SU-DHL-6 (cell line): ENCODE data around the gene KCTD11.
A peak's percentile ranks its signal among the peaks of the same experiment; 100 is the strongest.

Source experiments
- H2AFZ ChIP-seq: fragments of 200-600 bp; sonication (generic); 2 replicates; pipeline ENCODE4 v1.6.1; 2014; ENCODE audit warnings: low read depth, mild to moderate bottlenecking, moderate library complexity, mixed read lengths, antibody characterized with exemption, low read length; ENCODE audit not compliant: severe bottlenecking
- H3F3A ChIP-seq: fragments of 200-600 bp; shearing (Covaris generic); 2 replicates; pipeline ENCODE4 v1.6.0; 2016; ENCODE audit warnings: antibody characterized with exemption, mild to moderate bottlenecking; ENCODE audit not compliant: insufficient read depth
- H3K27ac ChIP-seq: fragments of 200-600 bp; sonication (generic); 2 replicates; pipeline ENCODE4 v1.5.1; 2016; ENCODE audit warnings: low read depth, mild to moderate bottlenecking, low read length, moderate library complexity, mixed read lengths
- H3K27me3 ChIP-seq: fragments of 200-600 bp; sonication (generic), shearing (Covaris generic); 2 replicates; pipeline ENCODE4 v1.6.0; 2014; ENCODE audit warnings: mild to moderate bottlenecking, low read length
- H3K36me3 ChIP-seq: fragments of 200-600 bp; sonication (generic); 2 replicates; pipeline ENCODE4 v1.6.1; 2014; ENCODE audit warnings: mild to moderate bottlenecking, low read length, mixed read lengths
- H3K4me2 ChIP-seq: fragments of 300-600, 200-600 bp; shearing (Covaris generic), sonication (generic); 2 replicates; pipeline ENCODE4 v1.6.0; 2014; ENCODE audit warnings: low read length, low read depth, mild to moderate bottlenecking; ENCODE audit not compliant: poor library complexity, severe bottlenecking
- H3K4me3 ChIP-seq: fragments of 200-600 bp; sonication (generic); 2 replicates; pipeline ENCODE4 v1.5.1; 2014; ENCODE audit warnings: antibody characterized with exemption, low read length, mild to moderate bottlenecking, mixed read lengths; ENCODE audit not compliant: insufficient read depth, poor library complexity, severe bottlenecking
- H3K79me2 ChIP-seq: fragments of 200-600 bp; sonication (generic); 2 replicates; pipeline ENCODE4 v1.6.1; 2014; ENCODE audit warnings: mild to moderate bottlenecking, low read length, moderate library complexity; ENCODE audit not compliant: insufficient read depth
- H3K9ac ChIP-seq: fragments of 200-600 bp; sonication (generic); 2 replicates; pipeline ENCODE4 v1.7.0; 2014; ENCODE audit warnings: mild to moderate bottlenecking, low read length
- H3K9me2 ChIP-seq: fragments of 200-600 bp; sonication (generic); replicated peaks from 2 replicates; pipeline ENCODE4 v1.6.1; 2014; ENCODE audit warnings: low read length; ENCODE audit not compliant: insufficient read depth
- H3K9me3 ChIP-seq: fragments of 200-600 bp; sonication (generic); 2 replicates; pipeline ENCODE4 v1.6.1; 2014; ENCODE audit warnings: low read length, mixed read lengths; ENCODE audit not compliant: insufficient read depth
- H4K20me1 ChIP-seq: fragments of 200-600 bp; sonication (generic); 2 replicates; pipeline ENCODE4 v1.6.1; 2014; ENCODE audit warnings: low read depth, mild to moderate bottlenecking, antibody characterized with exemption, low read length, moderate library complexity, mixed read lengths
- CTCF ChIP-seq: fragments of 200-600 bp; sonication (generic); IDR thresholded peaks from one replicate; pipeline ENCODE4 v1.5.1; 2017; ENCODE audit warnings: antibody characterized with exemption, mild to moderate bottlenecking, low read length, moderate library complexity; ENCODE audit not compliant: insufficient read depth, poor library complexity, severe bottlenecking
- EZH2phosphoT487 ChIP-seq: fragments of 200-600 bp; sonication (generic), shearing (Covaris generic); conservative IDR thresholded peaks from 2 replicates; pipeline ENCODE4 v1.6.1; 2018; ENCODE audit warnings: mild to moderate bottlenecking, antibody characterized with exemption, low read length, moderate library complexity, mixed read lengths

The KCTD11 gene

GRCh38 chr17:7403977-7404736 is 52.2 kb downstream of the KCTD11 start, which contains the start of gene TMEM256:
Gene TMEM256 (minus strand): TSS chr17:7404097. CDS start chr17:7404084, 13 bp downstream.
- no peaks in the 10 kb centered on the region for H3F3A ChIP-seq
- TF ChIP-seq EZH2phosphoT487 (no peak), CTCF (no peak)
- H3K9ac ChIP-seq, result peak within 1 kb of the TSS; percentile 86
- H3K27ac ChIP-seq, result peak within 1 kb of the TSS; percentile 54
- H3K4me2 ChIP-seq, result peak within 1 kb of the TSS; percentile 86
- H3K27me3 ChIP-seq, result no peaks in the 10 kb centered on the region
- no peaks in the 10 kb centered on the region for H4K20me1 ChIP-seq
- H3K4me3 ChIP-seq, result peak within 1 kb of the TSS; percentile 94
- no peaks in the 10 kb centered on the region for H3K79me2 ChIP-seq
- no peaks in the 10 kb centered on the region for H3K9me2 ChIP-seq
- no peaks in the 10 kb centered on the region for H3K36me3 ChIP-seq
- H3K9me3 ChIP-seq, result no peaks in the 10 kb centered on the region
- peak within 1 kb of the TSS; percentile 80 for H2AFZ ChIP-seq
